Measurements from ENCODE around the gene PKD2. TPM values are rescaled to one million over a fixed set of nuclear protein-coding genes. Genes with fewer than 3 reads are reported as not detected.

PKD2 gene
- total and polyA plus RNA-seq, 2 of the 4 experiments (the other 2 are of a cell fraction) = 43.8 to 51.3 TPM

GRCh38 chr4:88015659-88016295 is 8.3 kb downstream of the PKD2 start:
- intact Hi-C loops (cut with micrococcal nuclease) = no loop called here
- H3K9ac ChIP-seq (ENCODE audit: low read depth, low read length) = no peak overlapping the region
- BruUV-seq (replicated peaks) = no TSS peak

More at GRCh38 chr4:88015659-88016295, 8.3 kb downstream of the PKD2 start:
- Histone ChIP-seq H2AFZ (replicated peaks; ENCODE audit: low read length, poor library complexity) (no peak overlapping the region), H4K20me1 (ENCODE audit: insufficient read depth, low read length) (peaks cover 30% of the 10 kb centered on the region; the same call in 1 of the 2 replicates), H3K4me2 (ENCODE audit: low read depth, low read length) (no peak overlapping the region), H3K27ac (ENCODE audit: insufficient read depth, low read length) (no peak overlapping the region), H3K79me1 (ENCODE audit: low read depth in 1 of 2, low read length in 2 of 2) (peaks cover 43 to 71% of the 10 kb centered on the region in 2 experiments), H2AK9ac (replicated peaks; ENCODE audit: low read depth, low read length, poor library complexity) (no peak overlapping the region), H2BK15ac (ENCODE audit: low read depth, low read length) (peak overlapping the region; percentile 44; the same call in 1 of the 3 replicates), H3K4me1 (ENCODE audit: control insufficient read depth, insufficient read depth, low read length) (peaks cover 18% of the 10 kb centered on the region), H3K4ac (ENCODE audit: low read depth, low read length) (peak overlapping the region; percentile 38), H2BK20ac (ENCODE audit: low read depth, low read length) (no peak overlapping the region; the same call in 1 of the 2 replicates), H3K9me1 (ENCODE audit: insufficient read depth, low read length) (peaks cover 26% of the 10 kb centered on the region), H3K56ac (ENCODE audit: extremely low read depth, insufficient read depth, low read length) (no peak overlapping the region), H3K27me3 (ENCODE audit: control insufficient read depth, insufficient read depth, low read length) (no peaks in the 10 kb centered on the region), H2AK5ac (ENCODE audit: low read depth, low read length) (no peak overlapping the region), H4K91ac (ENCODE audit: insufficient read depth, low read depth, low read length) (no peak overlapping the region; the same call in 1 of the 2 replicates), H2BK120ac (ENCODE audit: low read depth, low read length) (peak overlapping the region; percentile 26; the same call in 1 of the 2 replicates), H4K8ac (ENCODE audit: low read depth in 2 of 2, low read length in 2 of 2) (no peak overlapping the region), H4K5ac (ENCODE audit: low read depth, low read length) (no peak overlapping the region), H3K18ac (ENCODE audit: low read depth, low read length) (peak overlapping the region; percentile 30; the same call in 1 of the 2 replicates), H3K4me3 (ENCODE audit: insufficient read depth, low read depth, low read length) (no peak overlapping the region), H3K36me3 (ENCODE audit: control insufficient read depth, insufficient read depth, low read length) (peaks cover 3% of the 10 kb centered on the region), H2BK5ac (ENCODE audit: low read depth, low read length, poor library complexity, severe bottlenecking) (peak overlapping the region; percentile 35), H3K9me3 (ENCODE audit: control insufficient read depth, insufficient read depth, low read length) (no peaks in the 10 kb centered on the region), H3K14ac (replicated peaks; ENCODE audit: low read depth, low read length) (0 out of 2 replicates have a peak overlapping the region, but pooled peaks have one; percentile 19), H3K23ac (ENCODE audit: low read depth, low read length) (peak overlapping the region; percentile 38; the same call in 1 of the 2 replicates)
- dilution Hi-C loops (cut with HindIII; ENCODE audit: low sequenced_read_pairs, unreplicated experiment) (no loop called here), in situ Hi-C loops (cut with MboI; ENCODE audit: low sequenced_read_pairs) (no loop called here)
- DNase-seq = no peak
- CTCF ChIA-PET = no interaction called here
- WGBS, 2 experiments (ENCODE audit: extremely low coverage in 2 of 2, insufficient read length in 1 of 2) = 93% methylated on average over 3 of the region's 10 CpGs; no CpG with 5 or more reads in 1 of the 2 experiments
- POLR2A ChIA-PET (ENCODE audit: unreplicated experiment) = no interaction called here
- no peak for ATAC-seq (ENCODE audit: low read depth)
- TF ChIP-seq SMC3 (IDR thresholded peaks at IDR 0.05; ENCODE audit: low read depth, low read length) = no peak
- no peak for TF ChIP-seq RAD21 (IDR thresholded peaks at IDR 0.05; ENCODE audit: low read length)
- TF ChIP-seq NFE2L2 (IDR thresholded peaks at IDR 0.05; ENCODE audit: low read depth, low read length) = no peak
- no peak for TF ChIP-seq MAFK (IDR thresholded peaks at IDR 0.05; ENCODE audit: low read depth, low read length)
- TF ChIP-seq, protein P1, sequence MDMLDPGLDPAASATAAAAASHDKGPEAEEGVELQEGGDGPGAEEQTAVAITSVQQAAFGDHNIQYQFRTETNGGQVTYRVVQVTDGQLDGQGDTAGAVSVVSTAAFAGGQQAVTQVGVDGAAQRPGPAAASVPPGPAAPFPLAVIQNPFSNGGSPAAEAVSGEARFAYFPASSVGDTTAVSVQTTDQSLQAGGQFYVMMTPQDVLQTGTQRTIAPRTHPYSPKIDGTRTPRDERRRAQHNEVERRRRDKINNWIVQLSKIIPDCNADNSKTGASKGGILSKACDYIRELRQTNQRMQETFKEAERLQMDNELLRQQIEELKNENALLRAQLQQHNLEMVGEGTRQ (IDR thresholded peaks at IDR 0.05; ENCODE audit: low read depth, low read length) = no peak
- no peak for TF ChIP-seq CTCF (conservative IDR thresholded peaks at IDR 0.05; ENCODE audit: low read depth, low read length)
- no peak for TF ChIP-seq POLR2A (IDR thresholded peaks at IDR 0.05; ENCODE audit: low read depth, low read length)

Measured in IMR-90 (cell line).